HG03460 (cell line): ENCODE results near the gene NUAK1.
"Not testable (repeated sequence)": the region's sequence is repeated elsewhere in the genome, so short reads cannot be mapped to it uniquely, and the experiment has no call there.

Experiments
- ATAC-seq: cut with Tn5 transposase; IDR thresholded peaks from one replicate; pipeline ENCODE4 v1.9.1; 2021; ENCODE audit not compliant: unreplicated experiment

Gene NUAK1

DNA sequence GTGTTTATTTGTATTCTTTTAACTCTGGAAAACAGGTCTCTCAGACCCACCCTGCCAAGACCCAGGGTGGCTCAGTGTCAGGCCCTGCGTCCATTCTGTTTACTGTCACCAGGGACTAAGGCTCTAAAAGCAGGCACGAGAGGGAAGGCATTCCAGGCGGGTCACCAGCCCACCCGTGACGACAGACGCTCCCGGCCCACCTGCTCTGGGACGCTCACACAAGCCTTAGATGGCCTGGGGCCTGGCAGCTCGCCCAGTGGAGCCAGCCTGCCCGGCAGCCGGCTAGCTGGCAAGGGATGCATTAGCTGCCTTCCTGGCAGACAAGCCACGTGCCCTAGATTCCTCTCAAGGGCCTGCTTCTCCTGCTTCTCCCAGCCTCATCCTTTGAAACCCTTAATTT, 9.2 kb upstream of the NUAK1 start:
- no peak for ATAC-seq

- ATAC-seq, result no peak
Measured at GRCh38 chr12:106146987-106147386, 8.2 kb upstream of the NUAK1 start.

DNA sequence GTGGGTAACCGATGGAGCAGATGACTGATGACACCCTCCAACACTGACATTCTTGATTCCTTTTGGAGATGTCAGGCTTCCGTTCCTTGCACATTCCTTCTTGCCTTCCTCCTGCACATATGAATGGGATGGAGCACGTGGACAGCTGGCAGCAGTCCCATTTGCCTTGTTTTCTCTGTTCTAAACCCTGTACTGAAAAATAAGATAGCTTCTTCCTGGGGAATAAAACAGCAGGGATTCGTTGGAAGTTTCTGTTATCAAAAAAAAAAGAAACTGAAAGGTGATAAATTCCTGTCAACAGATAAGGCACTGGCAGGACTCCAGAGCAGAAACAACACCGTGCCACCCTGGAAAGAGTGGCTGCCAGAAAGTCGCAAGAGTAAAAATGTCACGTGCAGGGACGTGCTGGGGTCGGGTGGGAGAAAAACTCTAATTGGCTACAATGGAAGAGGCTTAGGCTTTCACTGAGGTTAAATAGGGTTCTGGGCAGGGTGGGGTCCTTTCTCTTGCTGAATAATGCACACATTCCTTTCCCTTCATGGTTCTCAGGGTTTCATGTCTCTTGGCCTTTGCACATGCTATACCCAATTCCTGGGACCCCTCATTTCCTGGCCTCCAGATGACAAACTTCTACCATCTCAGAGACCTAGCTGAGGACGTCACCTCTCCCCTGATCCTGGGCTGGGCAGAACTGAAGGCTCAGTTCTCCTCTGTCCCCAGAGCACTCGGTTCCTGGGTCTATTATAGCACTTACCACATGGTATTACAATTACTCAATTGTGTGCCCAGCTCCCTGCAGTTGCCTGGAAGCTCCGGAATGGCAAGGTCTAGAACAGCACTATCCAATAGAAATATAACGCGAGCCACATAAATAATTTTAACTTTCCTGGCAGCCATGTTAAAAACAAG, 7.0 kb upstream of the NUAK1 start:
- ATAC-seq, result no peak

DNA sequence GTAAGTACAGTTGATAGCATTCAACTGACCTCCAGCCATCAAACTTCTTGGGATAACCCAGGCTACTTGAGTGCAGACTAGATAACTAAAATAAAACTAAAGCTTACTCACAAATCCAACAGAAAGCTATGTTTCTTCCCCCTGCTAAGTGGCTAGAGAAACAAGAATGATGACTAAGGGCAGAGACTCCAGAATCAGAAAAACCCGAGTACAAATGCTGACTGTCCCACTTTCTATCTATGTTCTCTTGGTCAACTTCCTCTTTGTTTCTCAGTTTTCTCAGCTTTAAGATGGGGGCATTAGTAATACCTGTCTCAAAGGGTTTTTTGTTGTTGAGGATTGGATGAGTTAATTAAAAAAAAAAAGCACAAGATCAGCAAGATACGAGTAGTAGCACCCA, 6.1 kb upstream of the NUAK1 start:
- ATAC-seq, result no peak

GRCh38 chr12:106142591-106143261, 4.0 kb upstream of the NUAK1 start:
- no peak for ATAC-seq

- not testable (repeated sequence) for ATAC-seq
Measured at GRCh38 chr12:106141920-106142319, 3.2 kb upstream of the NUAK1 start.

DNA sequence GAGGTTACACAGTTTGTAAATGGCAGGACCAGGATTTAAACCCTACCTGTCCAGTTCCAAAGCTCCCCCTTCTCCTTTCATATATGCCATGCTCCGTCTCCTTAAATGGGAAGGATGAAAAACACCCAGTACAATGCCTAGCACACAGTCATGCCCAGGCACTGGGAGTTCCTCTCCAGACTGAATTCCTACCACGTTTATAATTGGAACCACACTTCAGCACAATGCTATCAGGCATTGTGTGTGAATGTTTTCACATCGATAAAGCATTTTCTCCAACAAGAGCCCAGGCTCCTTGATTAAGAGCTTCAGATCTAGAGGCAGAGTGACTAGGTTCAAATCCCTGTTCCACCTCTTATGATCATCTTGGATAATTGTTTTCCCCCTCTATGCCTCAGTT, 2.7 kb upstream of the NUAK1 start:
- ATAC-seq, result no peak

DNA sequence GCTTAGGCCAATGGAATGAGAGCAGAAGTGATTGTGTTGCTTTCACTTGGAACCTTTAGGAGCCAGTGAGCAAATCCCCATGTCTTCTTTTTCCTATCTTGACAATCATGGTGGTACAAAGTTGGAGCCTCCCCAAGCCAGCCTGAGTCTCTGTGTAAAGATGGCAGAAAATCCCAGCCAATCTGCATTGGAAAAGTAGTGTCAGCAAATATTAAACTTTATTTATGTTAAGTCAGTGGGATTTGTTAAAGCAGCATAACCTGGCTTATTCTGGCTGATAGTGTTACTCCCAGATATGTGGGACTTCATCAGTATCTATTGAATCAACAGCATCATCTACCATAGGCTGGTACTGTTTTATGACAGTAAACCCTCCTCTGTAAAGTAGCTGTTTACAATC, 2.2 kb upstream of the NUAK1 start:
- ATAC-seq, result no peak

GRCh38 chr12:106140223-106140986, 1.7 kb upstream of the NUAK1 start:
- ATAC-seq, result no peak

DNA sequence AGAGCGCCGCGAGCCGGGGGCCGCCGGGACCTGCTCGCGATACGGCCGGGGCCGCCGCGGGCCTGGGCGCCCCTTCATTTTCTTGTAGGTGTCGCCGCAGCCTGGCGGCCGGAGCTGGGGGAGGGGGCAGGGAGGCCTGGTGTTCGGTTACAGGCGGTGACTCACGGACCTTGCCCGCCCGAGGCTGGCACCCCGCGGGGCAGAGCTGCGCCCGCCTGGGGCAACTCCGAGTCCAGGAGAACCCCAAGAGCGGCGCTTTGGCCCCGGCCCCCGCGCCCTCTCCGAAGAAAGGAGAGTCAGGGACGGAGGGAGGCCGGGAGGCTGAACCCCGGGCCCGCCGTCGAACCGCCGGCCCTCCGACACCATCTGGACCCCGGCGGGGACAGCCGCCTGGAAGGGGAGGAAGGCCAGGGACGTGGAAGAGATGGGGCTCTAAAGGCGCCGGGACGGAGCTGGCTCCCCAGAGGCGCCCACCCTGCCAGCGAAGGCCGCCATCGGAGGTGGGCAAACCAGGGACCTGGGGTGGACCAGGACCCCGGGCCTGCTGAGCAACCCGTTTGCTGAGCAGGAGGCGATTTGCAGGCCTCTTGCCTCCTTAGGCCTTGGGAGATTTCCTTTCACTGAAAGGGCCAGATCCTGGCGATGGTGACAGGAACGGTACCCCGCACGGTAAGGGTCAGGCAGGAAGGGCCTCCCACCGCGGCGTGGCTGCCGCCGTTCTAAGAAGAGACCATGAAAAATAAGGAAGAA, 843 bp upstream of the NUAK1 start:
- no peak for ATAC-seq

DNA sequence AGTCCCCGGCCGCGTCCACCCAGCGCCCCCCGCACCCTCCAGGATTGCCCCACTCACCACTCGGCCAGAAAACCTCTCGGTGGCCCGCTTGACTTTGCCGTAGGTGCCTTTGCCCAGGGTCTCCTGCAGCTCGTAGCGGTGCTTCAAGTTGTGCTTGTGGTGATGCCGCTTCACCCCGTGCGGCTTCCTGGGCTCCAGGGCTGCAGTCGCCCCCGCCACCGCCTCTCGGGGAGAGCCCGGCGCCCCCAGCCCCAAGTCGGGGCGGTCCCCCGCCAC, 459 bp downstream of the NUAK1 start:
- no peak for ATAC-seq

DNA sequence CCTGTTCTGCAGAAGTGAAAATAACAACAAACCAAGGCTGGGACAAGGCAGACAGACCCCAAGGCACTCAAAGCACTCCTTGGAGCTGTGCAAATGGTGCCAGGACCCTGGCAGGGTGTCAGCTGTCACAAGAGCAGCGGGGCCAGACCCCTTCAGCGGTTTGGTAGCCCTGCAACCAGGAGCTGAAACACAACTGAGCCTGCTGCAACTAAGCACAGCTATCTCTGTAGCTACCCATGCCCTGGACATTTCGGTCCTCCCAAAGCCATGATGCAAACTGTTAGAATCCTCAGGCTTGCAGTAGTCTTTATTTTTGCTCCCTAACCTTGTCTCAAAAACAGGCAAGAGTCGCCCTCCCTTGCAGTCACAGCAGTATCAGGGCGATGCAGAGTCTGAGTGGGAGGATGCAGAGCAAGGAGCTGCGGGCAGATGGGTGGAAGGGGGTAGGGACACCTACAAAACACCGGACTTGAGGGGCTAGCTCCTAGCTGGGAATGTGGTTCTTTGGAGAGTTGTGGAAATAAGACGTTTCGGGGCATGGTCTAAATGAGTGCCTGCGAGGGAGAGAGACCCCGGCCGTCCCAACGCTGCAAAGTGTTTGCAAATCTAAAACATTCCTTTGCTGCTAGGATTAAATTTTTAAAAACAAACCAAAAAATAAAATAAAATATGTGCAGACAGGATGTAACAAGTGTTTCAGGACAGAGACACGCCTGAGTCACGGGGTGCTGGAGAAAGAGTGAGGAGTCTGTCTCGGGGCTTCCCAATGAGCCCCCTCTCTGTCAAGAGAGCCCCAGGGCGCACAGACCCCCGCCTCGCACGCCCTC, 1.0 kb downstream of the NUAK1 start:
- ATAC-seq, result no peak

GRCh38 chr12:106136263-106136662, 2.5 kb downstream of the NUAK1 start:
- no peak for ATAC-seq

GRCh38 chr12:106135781-106136180, 3.0 kb downstream of the NUAK1 start:
- no peak for ATAC-seq

GRCh38 chr12:106135075-106135474, 3.7 kb downstream of the NUAK1 start:
- no peak for ATAC-seq

GRCh38 chr12:106134294-106134949, 4.3 kb downstream of the NUAK1 start:
- no peak for ATAC-seq

DNA sequence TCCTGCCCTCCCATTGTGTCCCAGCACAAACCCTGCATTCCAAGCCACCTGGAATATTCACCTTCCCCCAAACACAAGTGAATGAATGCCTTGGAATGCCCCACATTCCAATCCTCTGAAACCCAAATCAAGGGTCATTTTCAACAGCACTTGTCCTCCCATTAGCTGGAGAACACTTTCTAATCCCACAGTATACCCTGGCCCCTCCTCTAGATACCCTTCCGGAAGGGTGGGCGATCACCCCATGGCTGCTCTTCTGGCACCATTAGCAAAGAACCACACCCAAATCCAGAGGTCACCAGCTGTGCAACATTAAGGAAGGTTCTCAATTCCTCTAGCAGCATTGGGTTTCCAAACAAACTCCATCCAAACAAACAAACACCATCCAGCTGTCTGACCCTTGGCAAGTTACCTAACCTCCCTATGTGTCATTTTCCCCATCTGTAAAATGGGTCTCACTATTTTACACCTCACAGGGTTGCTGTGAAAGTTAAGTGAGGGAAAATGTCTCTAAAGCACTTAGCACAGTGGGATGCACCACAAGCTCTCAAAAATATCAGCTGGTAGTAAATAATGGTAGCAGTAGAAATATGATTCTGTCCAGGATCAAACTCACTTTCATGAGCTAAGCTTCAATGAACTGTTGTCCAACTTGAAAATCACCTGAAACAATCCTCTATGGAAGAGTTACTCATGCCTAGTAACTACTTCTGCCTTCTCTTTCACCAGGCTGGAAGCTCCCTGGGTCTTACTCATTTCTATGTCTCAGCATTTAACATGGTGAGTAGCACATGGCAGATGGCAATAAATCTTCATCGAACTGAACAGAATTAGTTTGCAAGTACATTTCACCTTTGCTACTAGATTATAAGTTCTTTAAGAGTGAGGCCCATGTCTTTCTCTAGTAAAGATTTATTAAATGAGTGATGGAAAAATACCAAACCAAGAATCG, 5.3 kb downstream of the NUAK1 start:
- ATAC-seq, result no peak
